Gastroesophageal sphincter (tissue), 4 donors: ENCODE data around the gene MRPL14. TPM values are rescaled to one million over a fixed set of nuclear protein-coding genes. Genes with fewer than 3 reads are reported as not detected.

Experiments
- ATAC-seq: fragments of 150-250 bp; one replicate; pipeline ENCODE4 v1.9.1; 2016; ENCODE audit warnings: mild to moderate bottlenecking, moderate library complexity
- H3K27ac ChIP-seq, 4 donors: fragments of 200-600 bp; sonication (generic) in 3 of 4; 1 replicate in 3 of 4; 2 replicates in 1 of 4; pipeline ENCODE4 v1.5.1; 2016 to 2019
- H3K27me3 ChIP-seq: fragments of 200-600 bp; sonication (generic); one replicate; pipeline ENCODE4 v1.5.1; 2019
- H3K36me3 ChIP-seq, 2 donors: fragments of 200-600 bp; sonication (generic); one replicate each; pipeline ENCODE4 v1.5.1; 2019; ENCODE audit warnings: control low read depth in 1 of 2
- H3K4me1 ChIP-seq, 3 donors: fragments of 200-600 bp; sonication (generic); 1 replicate in 2 of 3; 2 replicates in 1 of 3; pipeline ENCODE4 v1.5.1; 2016 to 2019; ENCODE audit warnings: control low read depth in 2 of 3
- H3K4me3 ChIP-seq, 2 donors: fragments of 200-600 bp; sonication (generic); one replicate each; pipeline ENCODE4 v1.5.1; 2019; ENCODE audit warnings: mild to moderate bottlenecking in 1 of 2, moderate library complexity in 1 of 2
- H3K9me3 ChIP-seq, 3 donors: fragments of 200-600 bp; sonication (generic); one replicate each; pipeline ENCODE4 v1.5.1; 2017 to 2019; ENCODE audit warnings: control low read depth in 2 of 3
- CTCF ChIP-seq, 4 experiments: fragments of 200-600 bp in 2 of 4; fragments of 450-650 bp in 2 of 4; sonication (generic) in 1 of 4; IDR thresholded peaks; one replicate each; pipeline ENCODE4 v1.5.1; 2017 to 2019; ENCODE audit warnings: antibody characterized with exemption in 4 of 4, mild to moderate bottlenecking in 2 of 4, moderate library complexity in 2 of 4
- EP300 ChIP-seq: sonication (generic); formaldehyde crosslinking; IDR thresholded peaks from one replicate; pipeline ENCODE4 v1.6.1; 2017; ENCODE audit warnings: antibody characterized with exemption, mild to moderate bottlenecking
- POLR2A ChIP-seq, 2 donors: fragments of 450-650 bp; IDR thresholded peaks; one replicate each; pipeline ENCODE4 v1.6.1; 2017; ENCODE audit warnings: antibody characterized with exemption in 2 of 2, mild to moderate bottlenecking in 2 of 2, moderate library complexity in 1 of 2
- POLR2AphosphoS5 ChIP-seq: sonication (generic); formaldehyde crosslinking; IDR thresholded peaks from one replicate; pipeline ENCODE4 v1.6.1; 2017; ENCODE audit warnings: antibody characterized with exemption
- WGBS, 2 donors: methylation state at CpG; one replicate each; pipeline ENCODE4 v1.1.5; 2018; ENCODE audit warnings: low coverage in 1 of 2; 5-methylcytosine and 5-hydroxymethylcytosine counted together
- total RNA-seq, 4 donors: library from RNA; depleted of rRNA; stranded (reverse); fragments of >200 nt; gene quantifications; one replicate each; pipeline ENCODE4 v1.1.0, GENCODE V29; 2016

MRPL14 gene
- total RNA-seq, 4 donors from 2014 or later = 31.6 to 40.5 (median 35.8) TPM

- TF ChIP-seq POLR2A (IDR thresholded peaks at IDR 0.05) (no peak), EP300 (no peak), POLR2AphosphoS5 (no peak), CTCF (IDR thresholded peaks at IDR 0.05) (no peak)
- Histone ChIP-seq H3K4me1 (peaks cover 0 to 24% (median 4%) of the 10 kb centered on the region in 3 donors), H3K36me3 (peaks cover 0 to 64% of the 10 kb centered on the region in 2 donors), H3K27ac (no peak overlapping the region), H3K27me3 (no peaks in the 10 kb centered on the region), H3K9me3 (no peaks in the 10 kb centered on the region), H3K4me3 (no peak overlapping the region)
- no peak for ATAC-seq
- WGBS, 2 donors = 93 to 96% methylated on average over 2 of the region's 3 CpGs
These were observed 21.1 kb downstream of the MRPL14 start for GRCh38 chr6:44105993-44106740.

GRCh38 chr6:44105146-44105545, 22.1 kb downstream of the MRPL14 start:
- Histone ChIP-seq H3K36me3 (peaks cover 0 to 59% of the 10 kb centered on the region in 2 donors), H3K9me3 (no peaks in the 10 kb centered on the region), H3K4me1 (peaks cover 0 to 24% (median 4%) of the 10 kb centered on the region in 3 donors), H3K4me3 (no peak overlapping the region), H3K27me3 (no peaks in the 10 kb centered on the region), H3K27ac (peak overlapping the region in 2 of 4 donors; percentile 38 to 41)
- 53 to 96% methylated on average over 4 to 7 of the region's 7 CpGs for WGBS, 2 donors
- no peak for ATAC-seq
- no peak for TF ChIP-seq POLR2A (IDR thresholded peaks at IDR 0.05)
- TF ChIP-seq EP300 = no peak
- no peak for TF ChIP-seq CTCF (IDR thresholded peaks at IDR 0.05)
- TF ChIP-seq POLR2AphosphoS5 = no peak

- ATAC-seq = peak; percentile 75
- H3K4me1 ChIP-seq = peaks cover 0 to 24% (median 4%) of the 10 kb centered on the region in 3 donors
- TF ChIP-seq CTCF (IDR thresholded peaks at IDR 0.05) = no peak
- peak; percentile 57 for TF ChIP-seq POLR2AphosphoS5
- TF ChIP-seq EP300 = no peak
- no peak for TF ChIP-seq POLR2A (IDR thresholded peaks at IDR 0.05)
- H3K9me3 ChIP-seq = no peaks in the 10 kb centered on the region
- no peaks in the 10 kb centered on the region for H3K27me3 ChIP-seq
- 58 to 92% methylated on average over 2 to 3 of the region's 3 CpGs for WGBS, 2 donors
- no peak overlapping the region for H3K4me3 ChIP-seq
- H3K36me3 ChIP-seq = peaks cover 0 to 59% of the 10 kb centered on the region in 2 donors
- H3K27ac ChIP-seq = peak overlapping the region in 1 of 4 donors; percentile 41
These were observed 22.7 kb downstream of the MRPL14 start for GRCh38 chr6:44104481-44105021.

DNA sequence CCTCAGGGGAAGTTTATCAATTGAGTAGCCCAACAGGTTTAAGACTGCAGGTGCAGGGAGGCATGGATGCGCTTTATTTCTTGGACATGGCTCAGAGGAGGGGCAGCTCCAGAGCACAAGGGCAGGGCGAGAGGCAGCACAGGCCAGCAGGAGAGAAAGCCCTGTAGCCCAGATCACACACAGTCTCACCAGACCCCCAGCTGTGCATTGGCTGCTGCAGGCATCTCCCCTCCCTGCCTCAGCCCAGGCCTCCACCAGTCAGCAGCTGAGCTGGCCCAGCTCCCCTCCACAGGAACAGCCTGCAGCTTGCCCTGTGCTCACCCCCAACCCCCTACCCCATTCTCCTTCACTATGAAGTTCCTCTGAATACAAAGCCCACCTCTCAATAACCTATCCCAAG, 24.7 kb downstream of the MRPL14 start:
- peaks cover 0 to 43% of the 10 kb centered on the region in 2 donors for H3K36me3 ChIP-seq
- no peaks in the 10 kb centered on the region for H3K27me3 ChIP-seq
- H3K4me1 ChIP-seq = peaks cover 0 to 24% (median 4%) of the 10 kb centered on the region in 3 donors
- H3K9me3 ChIP-seq = no peaks in the 10 kb centered on the region
- WGBS, 2 donors = 100% methylated on average over 1 of the region's 2 CpGs; no CpG with 5 or more reads in 1 of the 2 donors
- H3K27ac ChIP-seq = no peak overlapping the region
- no peak for ATAC-seq
- no peak overlapping the region for H3K4me3 ChIP-seq
- TF ChIP-seq CTCF (IDR thresholded peaks at IDR 0.05) (no peak), POLR2AphosphoS5 (no peak), POLR2A (IDR thresholded peaks at IDR 0.05) (no peak), EP300 (no peak)
